KMS-11 (cell line): Measurements from ENCODE around the gene OR2AK2.

Source experiments
- H2AFZ ChIP-seq: fragments of 200-600 bp; sonication (generic); 2 replicates; pipeline ENCODE4 v1.6.1; 2016; ENCODE audit warnings: antibody characterized with exemption, mixed run types, low read depth
- H3K27ac ChIP-seq: fragments of 200-600 bp; sonication (generic); 2 replicates; pipeline ENCODE4 v1.6.1; 2016; ENCODE audit warnings: mild to moderate bottlenecking, mixed run types
- H3K27me3 ChIP-seq: fragments of 200-600 bp; sonication (generic); 2 replicates; pipeline ENCODE4 v1.6.1; 2017; ENCODE audit warnings: mild to moderate bottlenecking, low read depth, mixed run types, moderate library complexity; ENCODE audit not compliant: insufficient read depth
- H3K36me3 ChIP-seq: fragments of 200-600 bp; sonication (generic); 2 replicates; pipeline ENCODE4 v1.6.1; 2017; ENCODE audit warnings: mild to moderate bottlenecking, mixed run types; ENCODE audit not compliant: insufficient read depth
- H3K4me1 ChIP-seq: fragments of 200-600 bp; sonication (generic); 2 replicates; pipeline ENCODE4 v1.6.1; 2016; ENCODE audit warnings: mild to moderate bottlenecking, low read depth, mixed run types; ENCODE audit not compliant: poor library complexity, severe bottlenecking
- H3K4me2 ChIP-seq: fragments of 200-600 bp; sonication (generic); 2 replicates; pipeline ENCODE4 v1.7.0; 2016; ENCODE audit warnings: mild to moderate bottlenecking, mixed run types
- H3K4me3 ChIP-seq: fragments of 200-600 bp; sonication (generic); IDR thresholded peaks from 2 replicates; pipeline ENCODE4 v1.6.1; 2017; ENCODE audit warnings: low read depth, low read length, mixed read lengths; ENCODE audit not compliant: insufficient read depth
- H3K79me2 ChIP-seq: fragments of 200-600 bp; sonication (generic); 2 replicates; pipeline ENCODE4 v1.6.1; 2016; ENCODE audit warnings: low read depth, mixed run types; ENCODE audit not compliant: insufficient read depth
- H3K9ac ChIP-seq: fragments of 200-600 bp; sonication (generic); 2 replicates; pipeline ENCODE4 v1.6.1; 2016; ENCODE audit warnings: mild to moderate bottlenecking, mixed run types
- H4K20me1 ChIP-seq: fragments of 200-600 bp; sonication (generic); 2 replicates; pipeline ENCODE4 v1.6.1; 2016; ENCODE audit warnings: mild to moderate bottlenecking, mixed run types; ENCODE audit not compliant: insufficient read depth
- CTCF ChIP-seq: fragments of 200-600 bp; sonication (generic); conservative IDR thresholded peaks from 2 replicates; pipeline ENCODE4 v1.6.1; 2017; ENCODE audit warnings: low read depth, mild to moderate bottlenecking, antibody characterized with exemption, low read length, moderate library complexity, mixed read lengths

The OR2AK2 gene

DNA sequence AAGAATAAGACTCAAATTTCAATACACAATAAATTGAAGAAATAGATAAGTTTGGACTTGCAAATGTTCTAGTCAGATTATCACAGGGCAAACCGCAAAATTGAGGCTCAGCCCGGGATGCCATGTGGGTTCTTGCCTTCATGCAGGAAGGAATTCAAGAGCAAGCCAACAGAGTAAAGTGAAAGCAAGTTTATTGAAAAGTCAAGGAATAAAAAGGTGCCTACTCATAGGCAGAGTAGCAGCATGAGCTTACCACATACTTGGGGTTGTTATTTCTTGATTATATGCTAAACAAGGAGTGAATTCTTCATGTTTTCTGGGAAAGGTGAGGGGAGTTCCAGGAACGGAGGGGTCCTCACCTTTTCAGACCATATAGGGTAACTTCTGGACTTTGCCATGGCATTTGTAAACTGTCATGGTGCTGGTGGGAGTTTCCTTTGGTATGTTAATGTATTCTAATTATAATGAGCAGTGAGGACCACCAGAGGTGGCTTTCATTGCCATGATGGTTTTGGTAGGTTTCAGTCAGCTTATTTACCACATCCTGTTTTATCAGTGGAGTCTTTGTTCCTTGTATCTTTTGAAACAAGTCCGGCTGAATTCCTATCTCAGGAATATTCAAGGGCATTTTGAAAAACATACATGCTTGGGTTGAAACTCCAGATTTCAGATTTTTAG, 2.0 kb upstream of the OR2AK2 start:
- no peak for TF ChIP-seq CTCF

GRCh38 chr1:247966532-247967204, 1.6 kb downstream of the OR2AK2 start:
- H3K9ac ChIP-seq, result no peak overlapping the region
- no peak overlapping the region for H3K4me3 ChIP-seq
- H3K36me3 ChIP-seq, result no peaks in the 10 kb centered on the region
- no peak overlapping the region for H3K27ac ChIP-seq
- H3K4me1 ChIP-seq, result no peaks in the 10 kb centered on the region
- no peak overlapping the region for H2AFZ ChIP-seq
- H3K4me2 ChIP-seq, result no peak overlapping the region
- H4K20me1 ChIP-seq, result no peaks in the 10 kb centered on the region
- H3K79me2 ChIP-seq, result no peaks in the 10 kb centered on the region
- no peak for TF ChIP-seq CTCF
- H3K27me3 ChIP-seq, result no peaks in the 10 kb centered on the region

More for the DNA sequence above, 2.0 kb upstream of the OR2AK2 start:
- no peaks in the 10 kb centered on the region for H3K4me1 ChIP-seq
- no peak overlapping the region for H3K27ac ChIP-seq
- H3K36me3 ChIP-seq, result no peaks in the 10 kb centered on the region
- no peaks in the 10 kb centered on the region for H4K20me1 ChIP-seq
- H3K27me3 ChIP-seq, result no peaks in the 10 kb centered on the region
- H3K4me3 ChIP-seq, result no peak overlapping the region
- no peak overlapping the region for H3K4me2 ChIP-seq
- no peak overlapping the region for H2AFZ ChIP-seq
- no peaks in the 10 kb centered on the region for H3K79me2 ChIP-seq
- no peak overlapping the region for H3K9ac ChIP-seq

DNA sequence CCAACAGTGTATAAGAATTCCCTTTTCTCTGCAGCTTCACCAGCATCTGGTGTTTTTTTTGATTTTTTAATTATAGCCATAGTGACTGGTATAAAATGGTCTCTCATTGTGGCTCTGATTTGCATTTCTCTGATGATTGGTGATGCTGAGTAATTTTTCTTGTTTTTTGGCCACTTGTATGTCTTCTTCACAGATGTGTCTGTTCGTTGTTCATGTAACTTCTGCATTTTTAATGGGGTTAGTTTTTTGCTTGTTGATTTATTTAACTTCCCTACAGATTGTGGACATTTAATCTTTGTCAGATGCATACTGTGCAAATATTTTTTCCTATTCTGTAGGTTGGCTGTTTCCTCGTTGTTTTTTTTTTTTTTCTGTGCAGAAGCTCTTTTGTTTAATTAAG, 28.0 kb downstream of the OR2AK2 start:
- H3K27ac ChIP-seq, result no peak overlapping the region
- H3K4me1 ChIP-seq, result no peaks in the 10 kb centered on the region
- H3K4me2 ChIP-seq, result no peak overlapping the region
- no peaks in the 10 kb centered on the region for H4K20me1 ChIP-seq
- no peaks in the 10 kb centered on the region for H3K79me2 ChIP-seq
- H3K4me3 ChIP-seq, result no peak overlapping the region
- H3K36me3 ChIP-seq, result no peaks in the 10 kb centered on the region
- no peaks in the 10 kb centered on the region for H3K27me3 ChIP-seq
- H3K9ac ChIP-seq, result no peak overlapping the region
- no peak for TF ChIP-seq CTCF
- H2AFZ ChIP-seq, result no peak overlapping the region

GRCh38 chr1:247998811-247999210, 33.8 kb downstream of the OR2AK2 start:
- Histone ChIP-seq H3K4me3 (no peak overlapping the region), H4K20me1 (no peaks in the 10 kb centered on the region), H3K4me1 (no peaks in the 10 kb centered on the region), H2AFZ (no peak overlapping the region), H3K27me3 (no peaks in the 10 kb centered on the region), H3K79me2 (no peaks in the 10 kb centered on the region), H3K36me3 (no peaks in the 10 kb centered on the region), H3K9ac (no peak overlapping the region), H3K4me2 (no peak overlapping the region), H3K27ac (no peak overlapping the region)
- no peak for TF ChIP-seq CTCF
